Activated T-cell treated with anti-CD3 and anti-CD28 coated beads, Interleukin-2, amount 50 U/mL, for 72 hours (primary cell): ENCODE measurements around the gene ATN1. TPM values are rescaled to one million over a fixed set of nuclear protein-coding genes. Genes with fewer than 3 reads are reported as not detected.

Source experiments
- ATAC-seq, 2 donors: fragments of 150-1000 bp; cut with Tn5 transposase; replicated peaks in 1 of 2; 2 replicates each; pipeline ENCODE4 v1.10.0; 2021; ENCODE audit warnings: moderate library complexity in 2 of 2, mild to moderate bottlenecking in 1 of 2
- DNase-seq, 2 donors: peaks; one replicate each; pipeline ENCODE4 v3.0.0; 2021 to 2022; ENCODE audit warnings: mixed read lengths in 1 of 2
- H3K27ac Mint-ChIP-seq: one replicate; pipeline ENCODE4 v1.8.0; 2022; ENCODE audit warnings: mild to moderate bottlenecking, moderate library complexity, mixed read lengths
- H3K27me3 Mint-ChIP-seq: one replicate; pipeline ENCODE4 v1.8.0; 2022; ENCODE audit warnings: low read depth, mixed read lengths
- H3K36me3 Mint-ChIP-seq, 2 donors: one replicate each; pipeline ENCODE4 v1.8.0; 2022; ENCODE audit warnings: mixed read lengths in 2 of 2, mild to moderate bottlenecking in 1 of 2; ENCODE audit not compliant: insufficient read depth in 2 of 2
- H3K4me1 Mint-ChIP-seq: one replicate; pipeline ENCODE4 v1.8.0; 2022; ENCODE audit warnings: low read depth, mixed read lengths
- H3K4me3 Mint-ChIP-seq, 2 donors: one replicate each; pipeline ENCODE4 v1.8.0; 2022; ENCODE audit warnings: mild to moderate bottlenecking in 2 of 2, mixed read lengths in 2 of 2, moderate library complexity in 2 of 2
- H3K9me3 Mint-ChIP-seq, 2 donors: one replicate each; pipeline ENCODE4 v1.8.0; 2022; ENCODE audit warnings: mixed read lengths in 2 of 2
- total RNA-seq, 2 donors: library from RNA; stranded (reverse); gene quantifications; one replicate each; pipeline ENCODE4 v1.2.3, GENCODE V29; 2022

Gene ATN1
- total RNA-seq, 2 donors from 2014 or later: 51.4 to 64.9 TPM

- ATAC-seq: no peak
- no peak for DNase-seq
- Mint-ChIP-seq H3K27me3 (no peaks in the 10 kb centered on the region), H3K36me3 (peaks cover 0 to 3% of the 10 kb centered on the region in 2 donors), H3K27ac (no peak overlapping the region), H3K9me3 (no peaks in the 10 kb centered on the region), H3K4me3 (peak overlapping the region; percentile 51 to 99), H3K4me1 (peaks cover 42% of the 10 kb centered on the region)
Measured at GRCh38 chr12:6912164-6912935, 15.4 kb upstream of the ATN1 start.

- Mint-ChIP-seq H3K27ac (peak within 1 kb of the TSS; percentile 85), H3K4me1 (peaks cover 45% of the 10 kb centered on the region), H3K36me3 (peaks cover 0 to 5% of the 10 kb centered on the region in 2 donors), H3K4me3 (peak within 1 kb of the TSS; percentile 99), H3K27me3 (no peaks in the 10 kb centered on the region), H3K9me3 (no peaks in the 10 kb centered on the region)
- ATAC-seq: peak; percentile 91 to 95
- peak; percentile 89 for DNase-seq
Measured at GRCh38 chr12:6914246-6914946, 13.4 kb upstream of the ATN1 start, which contains the start of gene ENO2. TSS of gene ENO2 (plus strand) at chr12:6914580. CDS start at chr12:6915833, 1,253 bp downstream.

GRCh38 chr12:6914947-6915788, 12.6 kb upstream of the ATN1 start:
- DNase-seq (no peak), ATAC-seq (peak in 1 of 2 donors; percentile 12)

GRCh38 chr12:6915789-6916285, 11.9 kb upstream of the ATN1 start:
- H3K4me1 Mint-ChIP-seq: peaks cover 53% of the 10 kb centered on the region

More at GRCh38 chr12:6914947-6915788, 12.6 kb upstream of the ATN1 start:
- Mint-ChIP-seq H3K4me3 (peak overlapping the region; percentile 99), H3K36me3 (peaks cover 3 to 13% of the 10 kb centered on the region in 2 donors), H3K9me3 (no peaks in the 10 kb centered on the region), H3K4me1 (peaks cover 53% of the 10 kb centered on the region), H3K27ac (peak overlapping the region; percentile 81), H3K27me3 (no peaks in the 10 kb centered on the region)

GRCh38 chr12:6916426-6917200, 11.1 kb upstream of the ATN1 start:
- Mint-ChIP-seq H3K4me3 (peak overlapping the region in 1 of 2 donors; percentile 99), H3K9me3 (no peaks in the 10 kb centered on the region), H3K27ac (no peak overlapping the region), H3K27me3 (no peaks in the 10 kb centered on the region), H3K36me3 (peaks cover 3 to 13% of the 10 kb centered on the region in 2 donors), H3K4me1 (peaks cover 53% of the 10 kb centered on the region)
- DNase-seq (no peak), ATAC-seq (no peak)

More at GRCh38 chr12:6915789-6916285, 11.9 kb upstream of the ATN1 start:
- Mint-ChIP-seq H3K36me3 (peaks cover 3 to 13% of the 10 kb centered on the region in 2 donors), H3K27ac (peak overlapping the region; percentile 14), H3K4me3 (peak overlapping the region; percentile 99), H3K9me3 (no peaks in the 10 kb centered on the region), H3K27me3 (no peaks in the 10 kb centered on the region)
- no peak for DNase-seq
- ATAC-seq: no peak

GRCh38 chr12:6917491-6918231, 10.1 kb upstream of the ATN1 start:
- H3K27ac Mint-ChIP-seq: no peak overlapping the region

GRCh38 chr12:6919588-6919987, 8.2 kb upstream of the ATN1 start:
- no peak overlapping the region for H3K4me3 Mint-ChIP-seq
- H3K27me3 Mint-ChIP-seq: no peaks in the 10 kb centered on the region
- peak overlapping the region; percentile 30 for H3K27ac Mint-ChIP-seq
- H3K36me3 Mint-ChIP-seq: peaks cover 7 to 13% of the 10 kb centered on the region in 2 donors
- ATAC-seq (no peak), DNase-seq (no peak)
- H3K9me3 Mint-ChIP-seq: no peaks in the 10 kb centered on the region
- peaks cover 44% of the 10 kb centered on the region for H3K4me1 Mint-ChIP-seq

More at GRCh38 chr12:6917491-6918231, 10.1 kb upstream of the ATN1 start:
- Mint-ChIP-seq H3K9me3 (no peaks in the 10 kb centered on the region), H3K27me3 (no peaks in the 10 kb centered on the region), H3K36me3 (peaks cover 7 to 13% of the 10 kb centered on the region in 2 donors), H3K4me3 (no peak overlapping the region), H3K4me1 (peaks cover 51% of the 10 kb centered on the region)
- DNase-seq: no peak
- no peak for ATAC-seq

GRCh38 chr12:6921539-6921938, 6.2 kb upstream of the ATN1 start:
- Mint-ChIP-seq H3K27ac (no peak overlapping the region), H3K9me3 (no peaks in the 10 kb centered on the region), H3K4me3 (no peak overlapping the region)

GRCh38 chr12:6921996-6922946, 5.5 kb upstream of the ATN1 start:
- Mint-ChIP-seq H3K36me3 (peaks cover 7 to 16% of the 10 kb centered on the region in 2 donors), H3K27me3 (no peaks in the 10 kb centered on the region), H3K4me1 (peaks cover 42% of the 10 kb centered on the region), H3K27ac (peak overlapping the region; percentile 63), H3K9me3 (no peaks in the 10 kb centered on the region), H3K4me3 (no peak overlapping the region)
- DNase-seq (no peak), ATAC-seq (no peak)

More at GRCh38 chr12:6921539-6921938, 6.2 kb upstream of the ATN1 start:
- Mint-ChIP-seq H3K36me3 (peaks cover 7 to 13% of the 10 kb centered on the region in 2 donors), H3K4me1 (peaks cover 41% of the 10 kb centered on the region), H3K27me3 (no peaks in the 10 kb centered on the region)
- ATAC-seq: no peak
- DNase-seq: no peak

- ATAC-seq (no peak), DNase-seq (no peak)
- H3K4me3 Mint-ChIP-seq: no peak overlapping the region
- peaks cover 44% of the 10 kb centered on the region for H3K4me1 Mint-ChIP-seq
- no peaks in the 10 kb centered on the region for H3K27me3 Mint-ChIP-seq
- no peak overlapping the region for H3K27ac Mint-ChIP-seq
- no peaks in the 10 kb centered on the region for H3K9me3 Mint-ChIP-seq
- H3K36me3 Mint-ChIP-seq: peaks cover 7 to 16% of the 10 kb centered on the region in 2 donors
Measured at GRCh38 chr12:6923003-6923732, 4.6 kb upstream of the ATN1 start.
